Ishikawa (cell line): ENCODE results near the gene PARVG.

ENCODE experiments used
- CEBPB ChIP-seq: IDR thresholded peaks from 2 replicates; pipeline ENCODE4 v1.6.1; 2012
- EGR1 ChIP-seq: IDR thresholded peaks from 2 replicates; pipeline ENCODE4 v1.6.1; 2012
- EP300 ChIP-seq: IDR thresholded peaks from 2 replicates; pipeline ENCODE4 v1.6.1; 2012; ENCODE audit warnings: borderline replicate concordance
- MAX ChIP-seq: IDR thresholded peaks from 2 replicates; pipeline ENCODE4 v1.6.1; 2012
- NFIC ChIP-seq: IDR thresholded peaks from 2 replicates; pipeline ENCODE4 v1.6.1; 2012
- RAD21 ChIP-seq: IDR thresholded peaks from 2 replicates; pipeline ENCODE4 v1.6.1; 2012; ENCODE audit warnings: low read depth
- REST ChIP-seq: IDR thresholded peaks from 2 replicates; pipeline ENCODE4 v1.6.1; 2012; ENCODE audit warnings: low read depth, mild to moderate bottlenecking
- TAF1 ChIP-seq: IDR thresholded peaks from 2 replicates; pipeline ENCODE4 v1.6.1; 2012; ENCODE audit warnings: low read depth, mild to moderate bottlenecking
- TCF12 ChIP-seq: IDR thresholded peaks from 2 replicates; pipeline ENCODE4 v1.6.1; 2012; ENCODE audit warnings: low read depth
- TEAD4 ChIP-seq: IDR thresholded peaks from 2 replicates; pipeline ENCODE4 v1.6.1; 2012
- USF1 ChIP-seq: IDR thresholded peaks from 2 replicates; pipeline ENCODE4 v1.6.1; 2012
- YY1 ChIP-seq: IDR thresholded peaks from 2 replicates; pipeline ENCODE4 v1.6.1; 2012; ENCODE audit warnings: low read depth

- TF ChIP-seq EP300, result no peak
- TF ChIP-seq CEBPB, result no peak
- TF ChIP-seq EGR1, result no peak
- TF ChIP-seq TAF1, result no peak
- no peak for TF ChIP-seq MAX
- no peak for TF ChIP-seq USF1
- TF ChIP-seq RAD21, result no peak
- TF ChIP-seq TCF12, result no peak
- no peak for TF ChIP-seq REST
- no peak for TF ChIP-seq YY1
- TF ChIP-seq TEAD4, result no peak
- no peak for TF ChIP-seq NFIC
These were observed 10.3 kb upstream of the PARVG start for GRCh38 chr22:44170470-44170869.
